ENCODE results near the gene PLB1. TPM values are rescaled to one million over a fixed set of nuclear protein-coding genes. Genes with fewer than 3 reads are reported as not detected.

Gene PLB1
- total RNA-seq, 2 experiments from 2014 or later: 0.87 to 1.1 TPM

DNA sequence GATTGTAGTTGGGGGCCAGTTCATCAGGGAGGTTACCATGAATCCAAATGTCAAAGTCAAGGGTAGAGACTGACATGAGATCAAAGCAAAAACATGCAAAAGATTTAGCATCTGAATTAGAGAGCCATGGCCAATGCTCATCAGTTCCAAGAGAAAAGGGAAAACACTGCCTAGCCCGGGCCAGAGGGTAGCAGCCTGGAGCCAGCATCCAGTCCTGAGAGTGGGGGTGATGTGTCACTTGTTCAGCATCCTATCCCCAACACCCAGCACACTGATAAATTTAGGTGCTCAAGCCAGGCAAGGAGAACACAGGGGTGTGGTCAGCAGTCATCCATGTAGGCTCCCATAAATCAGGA, 178.8 kb downstream of the PLB1 start:
- Mint-ChIP-seq H3K36me3 (ENCODE audit: low read depth) (no peaks in the 10 kb centered on the region), H3K27me3 (no peaks in the 10 kb centered on the region), H3K27ac (peak overlapping the region; percentile 35), H3K9me3 (ENCODE audit: low read depth) (peaks cover 4% of the 10 kb centered on the region), H3K4me3 (no peak overlapping the region), H3K4me1 (peaks cover 16% of the 10 kb centered on the region)
- intact Hi-C loops (cut with DNase I, micrococcal nuclease): no loop called here
- ATAC-seq (no peak), DNase-seq (no peak)
- POLR2A ChIA-PET: no interaction called here
- CTCF ChIA-PET: interaction anchor here (1.2 kb wide), 1 partner anchor 95 kb away, joined by 3 read pairs; no protein-coding TSS in a partner anchor

DNA sequence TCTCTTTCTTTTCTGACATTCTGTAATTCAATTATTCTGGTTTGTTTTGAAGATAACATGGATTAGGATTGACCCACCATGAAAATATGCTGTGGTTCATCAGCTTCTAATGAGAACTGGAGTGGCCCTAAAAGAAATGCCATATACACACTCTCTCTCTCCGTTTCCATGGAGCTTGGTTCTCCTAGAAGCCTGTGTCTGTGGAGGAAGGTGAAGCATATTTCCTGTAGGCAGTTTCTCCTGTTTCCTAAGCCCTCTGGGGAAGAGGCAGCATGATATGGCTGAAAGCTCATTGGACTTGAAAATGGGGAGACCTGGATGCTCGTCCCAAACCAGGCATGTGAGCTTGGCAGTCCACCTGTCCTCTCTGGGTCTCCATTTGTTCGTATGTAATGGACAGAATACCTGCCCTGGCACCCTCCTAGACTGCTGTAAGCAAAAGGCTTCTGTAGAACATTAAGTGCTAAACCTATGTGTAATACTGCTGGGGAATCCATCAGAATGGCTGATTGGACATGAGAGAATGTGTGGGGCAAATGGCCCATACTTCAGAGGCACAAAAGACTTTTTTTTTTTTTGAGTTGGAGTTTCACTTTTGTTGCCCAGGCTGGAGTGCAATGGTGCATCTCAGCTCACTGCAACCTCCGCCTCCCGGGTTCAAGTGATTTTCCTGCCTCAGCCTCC, 180.4 kb downstream of the PLB1 start:
- POLR2A ChIA-PET: interaction anchor here (0.6 kb wide), 1 partner anchor 31 kb away, joined by 3 read pairs; no protein-coding TSS in a partner anchor
- Mint-ChIP-seq H3K9me3 (ENCODE audit: low read depth) (peaks cover 4% of the 10 kb centered on the region), H3K27me3 (no peaks in the 10 kb centered on the region), H3K36me3 (ENCODE audit: low read depth) (no peaks in the 10 kb centered on the region), H3K4me1 (peaks cover 26% of the 10 kb centered on the region), H3K4me3 (no peak overlapping the region), H3K27ac (no peak overlapping the region)
- ATAC-seq: no peak
- intact Hi-C loops (cut with DNase I, micrococcal nuclease): no loop called here
- no peak for DNase-seq
- CTCF ChIA-PET: interaction anchor here (1.1 kb wide), 1 partner anchor 19 kb away, joined by 3 read pairs; no protein-coding TSS in a partner anchor

DNA sequence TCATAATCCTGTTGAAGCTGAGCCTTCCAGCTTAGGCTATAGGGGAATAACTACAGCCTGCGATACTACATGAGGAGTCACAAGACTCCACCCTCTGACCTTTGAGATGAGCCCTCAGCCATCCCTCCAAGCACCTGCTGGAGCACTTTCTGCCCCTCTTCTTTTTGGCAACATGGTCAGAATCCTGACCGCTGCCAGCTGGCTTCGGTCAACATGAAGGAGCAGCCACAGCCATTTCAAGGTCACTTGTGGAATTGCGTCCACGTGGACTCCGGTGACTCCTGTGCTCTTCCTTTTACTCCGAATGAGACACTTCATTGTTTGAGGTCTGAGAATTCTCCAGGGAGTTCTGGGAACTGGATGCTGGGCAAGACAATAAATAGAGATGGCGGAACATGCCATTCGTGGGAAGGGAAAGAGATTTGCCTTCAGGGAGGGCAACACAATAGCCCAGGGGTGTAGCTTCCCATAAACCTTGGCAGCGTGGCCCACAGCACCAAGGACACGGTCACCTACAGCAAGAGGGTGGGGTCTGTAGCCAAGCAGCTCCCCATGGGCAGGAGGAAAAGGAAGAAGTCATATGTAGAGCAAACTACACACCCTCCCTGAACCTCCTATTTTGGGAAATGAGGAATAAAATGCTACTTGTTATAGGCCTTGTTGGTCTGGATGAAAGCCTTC, 182.5 kb downstream of the PLB1 start:
- no peak overlapping the region for H3K4me3 Mint-ChIP-seq
- H3K4me1 Mint-ChIP-seq: peaks cover 39% of the 10 kb centered on the region
- no peaks in the 10 kb centered on the region for H3K36me3 Mint-ChIP-seq (ENCODE audit: low read depth)
- ChIA-PET POLR2A (no interaction called here), CTCF (interaction anchor here (0.7 kb wide), 1 partner anchor 30 kb away, joined by 3 read pairs; no protein-coding TSS in a partner anchor)
- DNase-seq (no peak), ATAC-seq (no peak)
- no peaks in the 10 kb centered on the region for H3K9me3 Mint-ChIP-seq (ENCODE audit: low read depth)
- intact Hi-C loops (cut with DNase I, micrococcal nuclease): no loop called here
- H3K27me3 Mint-ChIP-seq: no peaks in the 10 kb centered on the region
- no peak overlapping the region for H3K27ac Mint-ChIP-seq

DNA sequence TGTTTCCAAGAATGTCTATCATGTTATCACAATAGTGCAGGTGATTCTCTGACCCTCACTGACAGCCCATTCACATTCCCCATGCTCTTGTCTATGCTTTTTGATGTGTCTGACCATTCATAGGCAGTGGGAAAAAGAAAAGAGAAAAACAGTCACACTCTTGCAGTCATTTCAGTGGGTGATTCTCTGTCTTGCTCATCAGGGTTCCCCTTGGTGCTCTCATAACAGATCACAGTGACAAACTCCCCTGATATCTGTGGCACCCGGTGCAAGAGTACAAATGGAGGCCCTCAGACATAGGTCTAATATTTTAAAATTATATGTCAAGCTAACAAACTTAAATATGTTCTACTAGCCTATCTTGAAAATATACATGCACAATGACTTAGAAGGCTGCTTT, 183.1 kb downstream of the PLB1 start:
- DNase-seq (peak; percentile 56), ATAC-seq (peak; percentile 66)
- peaks cover 39% of the 10 kb centered on the region for H3K4me1 Mint-ChIP-seq
- H3K36me3 Mint-ChIP-seq (ENCODE audit: low read depth): no peaks in the 10 kb centered on the region
- H3K4me3 Mint-ChIP-seq: no peak overlapping the region
- no peaks in the 10 kb centered on the region for H3K27me3 Mint-ChIP-seq
- H3K9me3 Mint-ChIP-seq (ENCODE audit: low read depth): no peaks in the 10 kb centered on the region
- ChIA-PET POLR2A (no interaction called here), CTCF (no interaction called here)
- H3K27ac Mint-ChIP-seq: peak overlapping the region; percentile 20
- intact Hi-C loops (cut with DNase I, micrococcal nuclease): no loop called here

DNA sequence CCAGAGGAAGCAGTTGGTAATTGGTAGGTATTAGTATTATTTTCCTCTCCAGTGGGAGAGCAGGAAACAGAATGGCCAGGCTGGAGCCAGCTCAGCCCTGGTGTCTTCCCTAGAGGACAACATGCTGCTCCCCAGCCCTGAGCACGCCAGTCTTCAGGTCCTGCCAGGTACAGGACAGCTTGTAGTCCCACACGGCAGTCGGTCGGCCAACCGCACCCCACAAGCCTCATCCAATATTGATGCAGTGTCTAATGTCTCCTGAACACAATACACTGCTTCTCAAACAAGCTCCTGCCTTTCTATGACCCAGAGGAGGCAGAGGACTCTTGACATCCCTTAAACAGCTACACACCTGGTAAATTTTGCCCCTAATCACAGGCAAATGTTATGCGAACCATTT, 184.8 kb downstream of the PLB1 start:
- DNase-seq (no peak), ATAC-seq (no peak)
- no peaks in the 10 kb centered on the region for H3K27me3 Mint-ChIP-seq
- intact Hi-C loops (cut with DNase I, micrococcal nuclease): loop anchor here (1.0 to 2.0 kb wide), 4 partner anchors 32 to 71 kb away; partner anchors contain the start of gene PPP1CB (in 1 of the 2)
- ChIA-PET POLR2A (no interaction called here), CTCF (interaction anchor here (0.6 to 1.2 kb wide), 6 partner anchors 10 to 113 kb away, joined by 3 to 5 read pairs (median 4); no protein-coding TSS in a partner anchor)
- no peak overlapping the region for H3K4me3 Mint-ChIP-seq
- H3K9me3 Mint-ChIP-seq (ENCODE audit: low read depth): no peaks in the 10 kb centered on the region
- H3K4me1 Mint-ChIP-seq: peaks cover 41% of the 10 kb centered on the region
- no peaks in the 10 kb centered on the region for H3K36me3 Mint-ChIP-seq (ENCODE audit: low read depth)
- peak overlapping the region; percentile 91 for H3K27ac Mint-ChIP-seq

DNA sequence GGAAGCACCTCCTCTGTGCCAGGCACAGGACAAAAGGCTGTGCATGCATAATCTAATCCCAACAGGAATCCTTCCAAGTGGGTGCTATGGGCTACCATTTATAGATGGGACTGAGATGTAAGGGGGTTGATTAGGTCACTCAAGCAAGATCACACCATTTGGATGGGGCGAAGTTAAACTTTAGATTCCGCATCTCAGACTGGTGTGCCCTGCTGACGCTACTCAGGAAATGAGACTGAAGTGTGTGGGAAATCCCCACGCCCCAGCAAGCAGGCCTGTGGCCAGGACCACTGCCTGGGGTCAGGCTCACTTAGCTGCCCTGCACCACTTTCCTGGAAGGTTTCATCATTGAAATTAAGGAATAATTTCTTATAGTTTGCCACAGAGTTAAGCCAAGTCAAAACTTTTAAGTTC, 185.3 kb downstream of the PLB1 start:
- DNase-seq: peak; percentile 81
- peak; percentile 91 for ATAC-seq
- Mint-ChIP-seq H3K27me3 (no peaks in the 10 kb centered on the region), H3K4me1 (peaks cover 41% of the 10 kb centered on the region), H3K36me3 (ENCODE audit: low read depth) (no peaks in the 10 kb centered on the region), H3K27ac (peak overlapping the region; percentile 91), H3K9me3 (ENCODE audit: low read depth) (no peaks in the 10 kb centered on the region), H3K4me3 (peak overlapping the region; percentile 20)
- ChIA-PET POLR2A (no interaction called here), CTCF (interaction anchor here (0.6 to 1.2 kb wide), 7 partner anchors 10 to 841 kb away, joined by 3 to 5 read pairs (median 3); no protein-coding TSS in a partner anchor)
- intact Hi-C loops (cut with DNase I, micrococcal nuclease): loop anchor here (1.0 to 2.0 kb wide), 4 partner anchors 32 to 70 kb away; partner anchors contain the start of gene PPP1CB (in 1 of the 2)

DNA sequence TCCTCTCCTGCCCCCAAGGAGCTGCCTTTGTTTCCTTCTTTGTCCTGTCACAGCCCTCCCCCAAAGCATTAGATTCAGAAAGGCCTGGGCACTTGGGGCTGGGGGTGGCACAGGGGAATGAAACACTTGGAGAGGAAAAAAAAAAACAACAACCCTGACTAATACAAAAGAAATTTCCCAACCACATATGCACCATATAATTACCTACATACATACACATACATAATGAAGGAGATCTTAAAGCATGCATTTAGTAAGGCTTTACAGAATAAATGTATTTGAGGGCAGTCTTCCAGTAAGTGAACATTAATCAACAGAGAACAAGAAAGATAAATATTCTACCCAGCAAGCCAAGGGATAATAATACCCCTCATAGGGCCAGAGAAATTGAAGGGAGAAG, 185.7 kb downstream of the PLB1 start:
- Mint-ChIP-seq H3K27ac (peak overlapping the region; percentile 91), H3K4me3 (peak overlapping the region; percentile 20), H3K27me3 (no peaks in the 10 kb centered on the region), H3K4me1 (peaks cover 41% of the 10 kb centered on the region), H3K36me3 (ENCODE audit: low read depth) (no peaks in the 10 kb centered on the region), H3K9me3 (ENCODE audit: low read depth) (no peaks in the 10 kb centered on the region)
- POLR2A ChIA-PET: no interaction called here
- no peak for DNase-seq
- CTCF ChIA-PET: interaction anchor here (0.6 to 2.0 kb wide), 4 partner anchors 11 to 840 kb away, joined by 3 to 7 read pairs (median 4); no protein-coding TSS in a partner anchor
- ATAC-seq: peak; percentile 56
- intact Hi-C loops (cut with DNase I, micrococcal nuclease): loop anchor here (1.0 to 2.0 kb wide), 4 partner anchors 33 to 70 kb away; partner anchors contain the start of gene PPP1CB (in 1 of the 2)

DNA sequence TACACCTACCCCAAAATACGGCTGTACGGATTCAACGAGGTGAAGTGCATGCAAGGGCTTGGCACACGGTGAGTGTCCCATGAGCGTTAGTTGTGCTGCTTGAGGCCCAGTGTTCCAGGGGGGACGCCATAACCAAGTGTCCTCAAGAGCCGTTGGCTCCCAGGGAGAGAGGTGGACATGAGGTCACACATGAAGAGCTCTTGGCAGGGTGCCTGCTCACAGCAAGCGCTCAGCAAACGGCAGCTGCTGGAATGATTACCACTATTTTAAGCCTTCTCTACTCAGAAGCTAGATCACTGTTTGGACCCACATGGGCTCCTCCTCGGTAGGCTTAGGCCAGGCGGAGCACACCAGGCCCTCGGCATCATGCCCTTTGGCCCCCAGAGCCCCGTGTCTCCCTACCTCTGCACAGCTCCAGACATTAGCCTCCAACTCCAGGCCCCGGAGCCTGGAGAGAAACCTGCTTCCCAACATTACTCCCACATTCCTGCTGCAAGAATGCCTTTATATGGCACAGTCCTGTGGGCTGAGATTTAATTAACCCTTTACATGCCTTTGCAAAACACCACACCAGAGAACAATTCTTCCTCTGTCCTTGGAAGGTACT, 187.3 kb downstream of the PLB1 start:
- Mint-ChIP-seq H3K4me3 (no peak overlapping the region), H3K27me3 (no peaks in the 10 kb centered on the region), H3K9me3 (ENCODE audit: low read depth) (no peaks in the 10 kb centered on the region), H3K4me1 (peaks cover 48% of the 10 kb centered on the region), H3K36me3 (ENCODE audit: low read depth) (no peaks in the 10 kb centered on the region), H3K27ac (no peak overlapping the region)
- no peak for ATAC-seq
- DNase-seq: no peak
- intact Hi-C loops (cut with DNase I, micrococcal nuclease): no loop called here
- CTCF ChIA-PET: interaction anchor here (2.0 kb wide), 1 partner anchor 89 kb away, joined by 7 read pairs; no protein-coding TSS in a partner anchor
- POLR2A ChIA-PET: no interaction called here

DNA sequence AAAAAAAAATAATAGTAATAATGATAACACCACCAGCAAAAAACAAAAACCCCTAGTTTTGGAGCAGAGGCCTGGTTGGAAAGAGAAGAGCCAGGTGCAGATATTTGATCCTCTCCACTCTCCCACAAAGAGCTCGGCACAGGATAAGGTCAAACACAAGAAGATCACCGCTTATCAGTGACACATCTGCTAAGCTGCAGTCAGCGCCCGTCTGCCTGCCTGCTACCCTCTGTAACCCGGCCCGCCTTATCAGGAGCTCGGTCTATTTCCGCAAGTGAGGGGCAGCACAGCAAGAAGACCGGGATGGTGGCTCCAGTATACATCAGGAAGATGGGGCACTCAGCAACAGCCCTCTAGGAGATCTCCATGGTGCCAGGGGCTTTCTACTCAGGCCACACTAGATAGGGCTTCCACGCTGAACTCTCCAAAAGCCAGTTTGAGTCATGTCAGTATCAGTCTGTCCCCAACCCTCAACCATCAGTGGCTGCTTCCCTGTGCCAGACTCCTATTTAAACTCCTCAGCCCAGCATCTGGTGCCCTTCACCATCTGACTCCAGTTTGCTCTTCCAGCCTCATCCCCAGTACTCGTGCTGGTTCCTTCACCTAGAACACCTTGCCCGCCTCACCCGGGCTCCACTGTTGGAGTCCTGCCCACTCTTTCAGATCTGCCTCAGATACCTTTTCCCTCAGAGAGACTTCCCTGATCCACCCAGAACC, 188.4 kb downstream of the PLB1 start:
- Mint-ChIP-seq H3K36me3 (ENCODE audit: low read depth) (no peaks in the 10 kb centered on the region), H3K4me3 (no peak overlapping the region), H3K27me3 (no peaks in the 10 kb centered on the region), H3K27ac (peak overlapping the region; percentile 21), H3K9me3 (ENCODE audit: low read depth) (no peaks in the 10 kb centered on the region), H3K4me1 (peaks cover 38% of the 10 kb centered on the region)
- no peak for ATAC-seq
- no peak for DNase-seq
- intact Hi-C loops (cut with DNase I, micrococcal nuclease): no loop called here
- ChIA-PET POLR2A (interaction anchor here (0.7 kb wide), 1 partner anchor 465 kb away, joined by 6 read pairs; no protein-coding TSS in a partner anchor), CTCF (interaction anchor here (0.9 to 1.3 kb wide), 2 partner anchors 34 to 90 kb away, joined by 3 to 4 read pairs; no protein-coding TSS in a partner anchor)

DNA sequence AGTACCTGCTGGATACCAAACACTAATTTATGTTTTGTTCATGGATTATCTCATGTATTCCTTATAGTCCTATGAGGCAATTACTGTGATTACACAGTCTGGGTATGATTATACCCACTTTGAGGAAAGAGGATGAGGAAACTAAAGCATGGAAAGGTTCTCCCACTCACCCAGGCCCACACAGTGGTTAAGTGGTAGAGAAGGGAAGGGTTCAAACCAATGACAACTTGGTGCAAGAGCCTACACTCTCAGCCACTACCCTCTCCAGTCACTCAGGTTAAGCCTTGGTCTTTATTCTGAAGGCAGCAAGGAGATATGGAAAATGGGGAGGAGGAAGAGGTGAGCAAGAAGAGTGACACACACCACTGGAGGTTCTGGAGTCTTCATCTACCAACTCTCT, 191.3 kb downstream of the PLB1 start:
- ATAC-seq (peak; percentile 44), DNase-seq (no peak)
- CTCF ChIA-PET: interaction anchor here (0.7 to 1.2 kb wide), 2 partner anchors 10 to 93 kb away, joined by 3 to 6 read pairs; no protein-coding TSS in a partner anchor
- peaks cover 16% of the 10 kb centered on the region for H3K4me1 Mint-ChIP-seq
- POLR2A ChIA-PET: no interaction called here
- no peaks in the 10 kb centered on the region for H3K27me3 Mint-ChIP-seq
- H3K4me3 Mint-ChIP-seq: no peak overlapping the region
- no peaks in the 10 kb centered on the region for H3K36me3 Mint-ChIP-seq (ENCODE audit: low read depth)
- H3K9me3 Mint-ChIP-seq (ENCODE audit: low read depth): no peaks in the 10 kb centered on the region
- H3K27ac Mint-ChIP-seq: no peak overlapping the region
- intact Hi-C loops (cut with DNase I, micrococcal nuclease): no loop called here
